ENCODE results near the gene ZNF296.
"Not testable (repeated sequence)": the region's sequence is repeated elsewhere in the genome, so short reads cannot be mapped to it uniquely, and the experiment has no call there.

Gene ZNF296

DNA sequence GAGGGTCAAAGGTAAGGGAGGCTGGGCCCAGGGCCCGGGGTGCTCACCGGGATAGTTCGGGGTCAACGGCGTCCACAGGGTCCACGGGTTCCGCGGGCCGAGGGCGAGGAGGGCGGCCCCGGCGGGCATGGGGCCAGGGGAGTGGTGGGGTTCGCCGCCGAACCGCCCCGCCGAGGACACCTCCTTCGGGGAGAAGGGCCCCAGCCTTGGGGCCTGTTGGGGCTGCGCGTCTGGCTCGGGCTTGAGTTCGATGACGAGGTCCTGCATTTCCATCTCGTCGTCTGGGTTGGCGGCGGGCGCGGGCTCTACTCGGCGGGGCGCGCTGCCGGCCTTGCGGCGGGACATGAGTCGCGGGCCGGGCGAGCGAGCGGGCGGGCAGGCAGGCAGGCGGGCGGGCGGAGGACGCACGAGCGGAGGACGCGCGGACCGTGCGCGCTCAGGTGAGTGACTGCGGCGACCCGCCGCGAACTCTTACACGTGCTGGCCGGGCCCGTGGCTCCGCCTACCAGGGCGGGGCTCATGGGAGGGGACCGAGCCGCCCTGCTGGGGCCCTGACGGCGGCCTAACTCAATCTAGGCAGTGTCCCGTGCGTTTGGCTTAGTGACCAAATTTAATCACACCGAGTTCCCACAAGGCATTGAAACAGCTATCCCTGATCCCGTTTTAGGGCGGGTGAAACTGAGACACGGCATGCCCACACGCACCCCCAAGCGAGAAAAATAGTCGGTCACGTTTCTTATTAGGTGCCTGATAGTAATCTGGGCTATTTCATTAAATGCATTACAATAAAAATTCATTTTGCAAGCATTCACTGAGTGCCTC, at the start of gene ZNF296:
Gene ZNF296, minus strand, starts transcription at position 450 of the 822 bp plus-strand sequence. Its CDS starts 105 bp downstream, at position 345.
- DNase-seq: no peak

DNA sequence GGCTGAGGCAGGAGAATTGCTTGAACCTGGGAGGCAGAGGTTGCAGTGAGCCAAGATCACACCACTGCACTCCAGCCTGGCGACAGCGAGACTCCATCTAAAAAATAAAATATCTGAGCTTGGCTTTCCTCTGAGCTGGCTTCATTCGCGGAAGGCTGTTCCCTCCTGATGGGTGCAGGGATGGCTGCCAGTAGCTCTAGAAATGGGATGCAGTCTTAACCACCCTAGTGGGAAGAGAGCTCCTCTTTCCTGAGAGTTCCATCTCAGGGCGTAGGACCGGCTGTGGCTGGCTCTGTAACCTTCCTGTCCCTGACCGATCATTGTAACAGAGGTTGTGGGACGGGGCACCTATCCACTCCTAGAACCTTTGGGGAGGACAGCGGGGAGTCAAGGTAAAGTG, 49.1 kb upstream of the ZNF296 start:
- DNase-seq: no peak

DNA sequence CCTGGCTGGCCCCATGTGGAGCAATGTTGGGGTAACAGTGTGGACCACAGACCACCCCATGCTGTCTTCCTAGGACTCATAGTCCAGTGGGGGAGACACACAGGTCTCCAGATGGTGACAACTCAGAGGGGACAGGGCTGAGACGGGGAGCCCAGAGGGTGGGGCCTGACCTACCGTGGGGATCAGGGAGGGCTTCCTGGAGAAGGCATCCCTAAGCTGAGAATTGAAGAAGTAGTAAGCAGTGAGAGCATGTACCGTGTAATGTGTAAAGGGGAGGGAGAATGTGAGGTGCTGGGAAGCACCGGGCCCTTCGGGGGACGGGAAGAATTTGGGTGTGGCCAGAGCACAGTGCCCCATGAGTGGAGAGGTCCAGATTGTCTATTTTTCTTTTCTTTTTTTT, 47.7 kb upstream of the ZNF296 start:
- DNase-seq: no peak

DNA sequence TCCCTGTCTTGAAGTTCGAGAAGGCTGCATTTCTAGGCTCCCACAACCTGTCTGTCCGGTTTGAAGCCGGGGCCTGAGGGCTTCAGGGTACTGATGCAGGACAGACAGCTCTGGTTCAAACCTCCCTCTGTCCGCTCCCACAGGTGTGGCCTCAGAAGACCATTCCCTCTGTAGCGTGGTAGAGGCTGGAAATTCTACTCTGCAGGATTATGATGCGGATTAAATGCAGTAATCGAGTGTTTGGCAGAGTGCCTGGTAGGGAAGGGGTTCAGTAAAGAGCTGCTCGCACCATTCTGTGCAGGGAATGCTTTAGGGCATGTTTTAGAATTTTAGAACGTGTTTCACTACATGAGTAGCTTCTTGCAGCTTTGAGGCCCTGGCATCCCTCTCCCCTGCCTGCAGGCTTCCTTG, 47.2 kb upstream of the ZNF296 start:
- no peak for DNase-seq

DNA sequence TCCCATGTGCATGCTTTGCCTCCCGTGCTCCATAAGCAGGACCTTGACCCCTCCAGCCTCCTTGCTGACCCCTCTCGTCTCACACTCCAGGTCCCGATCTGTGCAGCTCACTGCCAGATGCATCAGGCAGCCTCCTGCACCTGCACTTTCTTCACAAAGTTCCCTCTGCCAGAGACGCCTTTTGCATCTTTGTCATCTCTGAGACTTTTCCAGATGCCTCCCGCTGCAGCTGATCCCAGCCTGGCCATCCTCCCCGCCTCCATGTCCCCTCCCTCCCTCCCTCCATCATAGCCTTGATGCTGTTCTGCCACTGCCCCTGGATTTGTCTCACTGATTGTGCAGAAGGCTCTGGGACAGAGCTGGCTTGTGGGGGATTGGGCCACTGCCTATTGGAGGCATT, 46.6 kb upstream of the ZNF296 start:
- no peak for DNase-seq

DNA sequence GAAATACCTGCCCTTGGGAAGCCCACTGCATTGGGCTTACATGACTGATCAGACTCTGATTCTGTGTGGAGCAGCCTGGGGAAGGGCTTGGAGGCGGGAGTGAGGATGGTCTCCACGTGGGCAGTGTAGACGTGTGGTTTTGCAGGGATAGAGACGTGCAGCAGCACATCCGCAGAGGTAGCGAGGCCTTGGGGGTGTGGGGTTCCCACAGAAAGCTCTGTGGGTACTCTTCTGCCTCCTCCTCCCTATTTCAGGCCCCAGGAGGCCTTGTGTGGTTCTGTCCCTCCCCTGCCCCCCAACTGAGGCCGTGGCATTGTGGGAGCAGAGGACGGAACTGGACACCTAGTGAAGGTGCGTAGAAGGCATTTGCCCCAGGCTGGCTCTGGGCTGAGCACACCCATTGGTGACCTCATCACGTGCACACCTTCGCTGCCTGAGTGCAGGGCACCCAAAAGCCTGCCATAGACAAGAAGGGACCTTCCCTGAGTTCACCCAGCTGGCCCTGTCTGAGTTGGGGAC, 45.6 kb upstream of the ZNF296 start:
- DNase-seq: no peak

DNA sequence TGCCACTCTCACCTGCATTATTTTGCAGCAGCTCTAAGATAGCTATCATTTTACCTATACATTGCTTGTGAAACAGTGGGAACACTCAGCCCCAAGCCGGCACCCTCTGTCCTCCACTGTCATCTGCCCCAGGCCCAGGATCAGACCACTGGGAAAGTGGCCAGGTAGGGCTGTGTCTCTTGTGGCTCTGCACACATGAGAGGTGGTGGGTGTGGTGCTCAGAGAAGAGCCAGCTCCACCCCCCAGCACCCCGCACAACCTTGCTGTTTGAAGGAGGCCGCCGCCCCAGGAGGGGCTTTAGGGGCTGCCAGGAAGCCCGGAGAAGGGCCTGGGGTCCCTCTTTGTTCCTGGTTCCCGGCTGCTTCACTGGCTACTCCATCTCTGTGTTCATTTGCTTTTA, 43.3 kb upstream of the ZNF296 start:
- DNase-seq: no peak

DNA sequence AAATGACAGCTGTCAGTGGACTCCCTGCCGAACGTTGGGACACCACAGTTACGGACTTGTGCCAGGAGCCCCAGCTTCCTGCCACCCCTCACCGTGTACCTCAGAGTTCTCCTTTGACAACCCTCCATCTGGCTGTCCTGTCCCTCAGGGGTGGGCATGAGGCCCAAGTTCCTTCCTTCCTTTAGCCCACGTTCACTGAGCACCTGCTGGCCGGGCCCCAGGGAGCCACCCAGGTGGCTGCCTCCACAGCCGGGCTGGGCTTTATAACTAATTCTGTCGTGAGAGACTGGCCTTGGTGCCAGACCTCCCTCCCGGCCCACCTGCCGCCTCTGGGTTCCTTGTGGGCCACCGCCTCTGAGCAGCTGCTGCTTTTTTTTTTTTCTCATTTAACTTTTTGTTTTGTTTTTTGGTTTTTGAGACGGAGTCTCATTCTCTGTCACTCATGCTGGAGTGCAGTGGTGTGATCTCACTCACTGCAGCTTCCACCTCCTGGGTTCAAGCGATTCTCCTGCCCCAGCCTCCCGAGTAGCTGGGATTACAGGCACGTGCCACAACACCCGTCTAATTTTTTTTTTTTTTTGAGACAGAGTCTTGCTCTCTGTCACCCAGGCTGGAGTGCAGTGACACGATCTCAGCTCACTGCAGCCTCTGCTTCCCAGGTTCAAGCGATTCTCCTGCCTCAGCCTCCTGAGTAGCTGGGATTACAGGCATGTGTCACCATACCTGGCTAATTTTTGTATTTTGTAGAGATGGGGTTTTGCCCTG, 42.5 kb upstream of the ZNF296 start:
- not testable (repeated sequence) for DNase-seq

DNA sequence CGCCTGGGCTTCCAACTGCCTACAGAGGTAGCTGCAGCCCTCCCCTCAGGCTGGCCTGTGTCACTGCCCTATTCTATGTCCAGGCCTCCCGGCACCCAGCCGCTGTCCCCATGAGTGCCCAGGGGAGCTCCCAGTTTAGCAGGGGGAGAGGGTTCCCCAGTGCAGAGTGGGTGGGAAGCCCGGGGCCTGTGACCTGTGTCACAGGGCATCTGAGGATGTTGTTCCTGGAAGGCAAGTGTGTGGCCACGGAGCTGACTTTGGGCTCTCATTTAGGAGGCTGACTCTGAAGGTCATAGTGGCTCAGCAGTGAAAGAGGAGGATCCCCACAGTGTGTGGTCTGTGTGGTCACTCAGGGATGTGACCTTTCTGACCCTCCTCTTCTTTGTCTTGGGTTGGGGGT, 41.8 kb upstream of the ZNF296 start:
- DNase-seq: no peak

DNA sequence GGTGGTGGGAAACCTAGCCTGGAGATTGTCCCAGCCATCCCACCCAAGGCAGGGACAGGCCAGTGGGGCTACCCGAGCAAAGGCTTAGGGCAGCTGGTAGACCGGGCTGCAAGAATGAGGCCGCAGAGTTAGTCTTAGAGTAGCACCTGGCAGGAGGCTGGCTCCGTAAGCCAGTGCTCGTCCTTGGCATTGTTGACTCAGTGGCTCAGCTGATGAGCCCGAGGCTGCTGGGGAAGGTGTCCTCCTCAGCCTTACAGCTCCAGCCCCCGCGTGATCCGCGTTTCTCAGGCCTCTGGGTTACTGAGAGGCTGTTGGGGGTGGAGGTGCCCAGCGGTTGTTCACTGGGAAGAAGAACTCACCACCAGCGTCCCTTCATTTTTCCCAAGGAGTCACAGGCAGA, 41.4 kb upstream of the ZNF296 start:
- DNase-seq: no peak

DNA sequence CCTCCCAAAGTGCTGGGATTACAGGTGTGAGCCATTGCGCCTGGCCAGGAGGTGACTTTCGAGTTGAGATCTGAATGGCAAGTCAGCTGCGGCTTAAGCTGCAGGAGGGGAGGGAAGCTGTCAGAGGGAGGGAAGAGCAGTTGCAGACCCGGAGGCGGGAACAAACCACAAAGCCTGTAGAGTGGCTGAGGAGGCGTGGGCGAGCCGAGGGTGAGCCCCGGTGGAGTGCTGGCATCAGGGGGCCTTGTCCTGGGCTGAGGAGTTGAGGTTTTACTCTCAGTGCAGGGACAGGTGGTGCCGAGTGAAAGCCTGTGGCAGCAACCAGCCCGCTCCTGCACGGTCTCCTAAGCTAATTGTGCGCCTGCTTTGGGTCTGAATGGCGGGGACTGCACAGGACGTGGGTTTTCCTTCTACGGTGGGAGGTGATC, 40.9 kb upstream of the ZNF296 start:
- DNase-seq: no peak

DNA sequence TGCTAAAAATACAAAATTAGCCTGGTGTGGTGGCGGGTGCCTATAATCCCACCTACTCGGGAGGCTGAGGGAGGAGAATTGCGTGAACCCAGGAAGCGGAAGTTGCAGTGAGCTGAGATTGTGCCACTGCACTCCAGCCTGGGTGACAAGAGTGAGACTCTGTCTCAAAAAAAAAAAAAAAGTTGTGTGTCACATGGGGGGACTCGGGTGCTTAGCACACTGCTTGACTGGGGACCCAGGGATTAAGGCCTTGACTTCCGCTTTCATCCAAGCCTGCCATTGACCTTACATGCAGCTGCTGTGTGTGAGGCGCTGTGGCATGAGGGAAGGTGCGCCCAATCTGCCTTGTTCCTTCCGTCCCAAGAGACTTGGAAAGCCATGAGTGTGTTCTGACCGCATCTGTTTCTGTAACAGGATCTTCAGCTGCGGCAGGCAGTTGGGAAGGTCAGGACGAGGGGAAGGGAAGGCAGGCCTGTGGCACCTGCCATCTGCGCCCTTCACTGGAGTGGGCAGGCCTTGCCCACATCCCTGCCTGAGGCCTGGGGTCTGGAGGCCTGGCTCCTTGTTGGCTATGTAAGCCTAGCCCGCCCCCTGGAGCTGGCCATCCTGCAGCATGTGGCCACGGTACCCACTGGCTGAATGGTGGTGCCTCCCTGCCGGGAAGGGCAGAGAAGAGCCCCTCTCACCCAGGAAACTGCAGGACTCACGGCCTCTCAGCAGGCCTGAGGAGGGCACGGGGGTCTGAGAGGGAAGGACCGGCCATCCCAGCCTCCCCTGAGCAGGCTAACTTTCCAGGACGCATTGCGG, 39.7 kb upstream of the ZNF296 start:
- DNase-seq: no peak

DNA sequence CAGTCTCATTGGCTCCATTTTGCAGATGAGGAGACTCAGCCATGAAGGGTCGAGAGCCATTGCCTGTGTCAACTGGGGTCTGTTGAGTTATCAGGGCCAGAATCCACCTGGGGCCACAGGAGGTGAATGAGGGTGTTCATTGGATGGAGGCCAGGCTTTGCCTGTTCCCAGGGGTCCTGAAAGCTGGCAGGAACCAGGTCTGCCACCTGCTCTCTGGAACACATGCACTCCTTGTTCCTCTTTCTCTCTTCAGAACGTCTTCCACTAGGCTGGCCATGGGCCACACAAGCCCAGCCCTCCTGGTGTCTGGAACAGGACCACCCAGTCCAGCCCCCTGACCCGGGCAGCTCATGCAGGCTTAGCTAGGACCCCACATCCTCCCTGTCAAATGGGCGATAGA, 37.8 kb upstream of the ZNF296 start:
- DNase-seq: no peak

DNA sequence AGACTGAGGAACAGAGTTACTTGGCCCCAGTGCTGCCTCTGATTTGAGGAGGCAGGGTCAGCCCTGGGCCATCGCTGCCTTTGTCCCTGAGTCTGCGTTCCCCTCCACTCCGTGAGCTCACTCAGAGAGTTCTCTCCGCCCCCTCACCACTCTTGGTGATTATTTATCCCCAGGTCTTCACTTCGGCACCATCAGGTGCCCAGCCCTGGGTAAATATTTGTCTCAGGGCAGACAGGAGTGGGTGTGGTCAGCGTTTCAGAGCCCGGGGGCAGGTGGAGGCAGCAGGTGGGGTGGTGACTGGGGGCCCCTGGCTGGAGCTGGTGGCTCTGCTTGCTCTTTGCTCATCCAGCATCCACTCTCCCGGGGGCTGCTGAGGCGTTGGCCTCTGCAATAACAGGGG, 37.4 kb upstream of the ZNF296 start:
- no peak for DNase-seq

DNA sequence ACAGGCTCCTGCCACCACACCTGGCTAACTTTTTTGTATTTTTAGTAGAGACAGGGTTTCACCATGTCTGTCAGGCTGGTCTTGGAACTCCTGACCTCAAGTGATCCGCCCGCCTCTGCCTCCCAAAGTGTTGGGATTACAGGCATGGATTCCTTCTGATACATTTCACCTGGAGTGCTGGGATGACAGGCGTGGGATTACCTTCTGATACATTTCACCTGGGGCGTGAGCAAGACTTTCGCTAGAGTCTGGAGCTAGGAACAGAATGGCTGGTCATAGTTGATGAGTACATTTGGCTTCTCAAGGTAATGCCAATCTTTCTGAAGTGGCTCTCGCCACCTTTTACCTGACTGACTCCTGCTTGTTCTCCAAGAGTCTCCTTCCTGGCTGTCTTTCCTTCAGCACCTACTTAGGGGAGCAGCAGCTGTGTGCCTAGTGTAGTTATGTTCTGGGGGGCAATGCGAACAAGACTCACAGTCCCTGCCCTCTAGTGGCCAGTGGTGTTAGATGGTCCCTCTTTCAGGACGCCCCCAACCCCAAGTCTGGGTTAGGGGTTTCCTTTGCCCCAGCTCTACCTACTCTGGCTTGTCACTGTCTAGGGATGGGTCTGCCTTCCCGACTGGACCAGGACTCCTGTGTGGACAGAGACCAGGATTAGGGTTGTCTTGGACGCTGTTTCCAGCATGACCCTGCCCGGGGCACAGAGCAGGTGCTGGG, 36.0 kb upstream of the ZNF296 start:
- DNase-seq: no peak

DNA sequence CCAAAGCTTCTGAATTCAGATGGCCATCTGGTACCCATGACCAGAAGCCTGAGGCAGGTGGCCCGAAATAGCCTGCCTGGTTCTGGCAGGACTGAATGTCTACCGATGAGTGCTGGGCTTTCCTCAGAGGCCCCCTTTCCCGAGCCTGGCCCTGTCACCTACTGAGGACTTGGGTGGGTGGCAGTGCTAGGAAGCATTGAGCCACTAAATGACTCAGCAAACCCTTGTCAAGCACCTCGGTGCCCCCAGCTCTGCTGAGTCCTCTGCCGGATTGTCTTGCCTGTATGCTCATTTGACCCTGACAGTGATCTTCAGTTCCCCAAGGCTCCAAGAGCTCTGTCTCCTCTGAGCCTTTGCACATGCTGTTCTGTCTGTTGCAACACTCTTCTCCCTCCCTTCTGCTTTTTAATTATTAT, 34.6 kb upstream of the ZNF296 start:
- DNase-seq: no peak

DNA sequence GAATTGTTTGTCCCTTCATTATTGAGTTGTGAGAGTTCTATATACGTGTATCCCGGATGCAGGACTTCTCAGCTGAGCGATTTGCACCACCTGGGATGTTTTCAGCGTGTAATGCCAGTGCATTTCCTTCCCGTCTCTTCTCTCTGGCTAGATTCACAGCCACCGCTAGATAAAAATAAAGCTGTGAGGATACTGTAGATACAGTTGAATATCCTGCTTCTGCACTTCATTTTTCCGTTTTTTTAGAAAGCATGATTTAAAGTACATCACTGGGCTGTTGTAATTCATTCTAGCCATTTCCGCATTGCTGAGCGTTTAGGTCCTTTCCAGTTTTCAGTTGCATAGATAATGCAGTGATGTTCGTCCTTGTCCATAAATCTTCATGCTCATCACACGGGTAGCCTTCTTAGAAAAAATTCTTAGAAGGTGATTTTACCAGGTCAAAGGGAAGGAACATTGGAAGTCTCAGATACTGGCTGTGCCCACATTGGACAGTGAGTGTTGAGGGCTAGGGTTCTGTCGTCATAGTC, 31.4 kb upstream of the ZNF296 start:
- DNase-seq: no peak

DNA sequence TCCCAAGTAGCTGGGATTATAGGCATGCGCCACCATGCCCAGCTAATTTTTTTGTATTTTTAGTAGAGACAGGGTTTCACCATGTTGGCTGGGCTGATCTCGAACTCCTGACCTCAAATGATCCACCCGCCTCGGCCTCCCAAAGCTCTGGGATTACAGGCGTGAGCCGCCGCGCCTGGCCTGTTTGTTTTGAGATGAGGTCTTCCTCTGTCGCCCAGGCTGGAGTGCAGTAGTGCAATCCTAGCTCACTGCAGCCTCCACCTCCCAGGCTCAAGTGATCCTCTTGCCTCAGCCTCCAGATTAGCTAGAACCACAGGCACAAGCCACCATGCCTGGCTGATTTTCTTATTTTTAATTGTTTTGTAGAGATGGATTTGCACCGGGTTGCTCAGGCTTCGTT, 30.1 kb upstream of the ZNF296 start:
- DNase-seq: not testable (repeated sequence)

DNA sequence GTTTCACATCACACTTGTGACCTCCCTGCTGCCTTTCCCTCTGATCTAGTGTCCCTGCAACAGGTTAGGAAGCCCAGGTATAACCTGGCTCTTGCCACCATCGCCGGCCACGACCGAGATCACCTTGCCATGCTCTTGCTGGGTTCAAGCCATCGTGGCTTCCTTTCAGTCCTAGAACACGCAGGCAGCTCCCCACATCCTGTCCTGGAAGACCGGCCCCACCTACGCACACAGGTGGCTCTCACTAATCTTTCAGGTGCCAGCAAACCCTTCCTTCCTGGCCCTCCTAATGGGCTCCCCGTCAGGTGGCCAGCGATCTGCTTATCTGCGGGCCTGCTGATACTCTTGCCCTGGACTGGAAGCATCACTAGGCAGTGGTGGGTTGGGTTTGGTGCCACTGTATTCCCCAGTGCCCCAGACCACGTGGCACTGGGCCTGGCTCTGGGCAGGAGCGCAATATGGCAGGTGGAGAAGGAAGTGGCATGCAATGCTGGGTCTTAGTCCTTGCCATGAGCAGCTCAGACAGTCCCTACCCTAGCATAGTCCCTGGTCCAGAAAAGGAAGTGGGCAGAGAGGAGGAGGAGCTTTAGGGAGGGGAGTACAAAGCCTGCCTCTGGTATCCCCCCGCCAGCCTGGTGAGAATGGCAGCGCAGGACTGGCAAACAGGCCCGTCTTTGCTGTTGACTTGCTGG, 28.5 kb upstream of the ZNF296 start:
- DNase-seq: no peak

DNA sequence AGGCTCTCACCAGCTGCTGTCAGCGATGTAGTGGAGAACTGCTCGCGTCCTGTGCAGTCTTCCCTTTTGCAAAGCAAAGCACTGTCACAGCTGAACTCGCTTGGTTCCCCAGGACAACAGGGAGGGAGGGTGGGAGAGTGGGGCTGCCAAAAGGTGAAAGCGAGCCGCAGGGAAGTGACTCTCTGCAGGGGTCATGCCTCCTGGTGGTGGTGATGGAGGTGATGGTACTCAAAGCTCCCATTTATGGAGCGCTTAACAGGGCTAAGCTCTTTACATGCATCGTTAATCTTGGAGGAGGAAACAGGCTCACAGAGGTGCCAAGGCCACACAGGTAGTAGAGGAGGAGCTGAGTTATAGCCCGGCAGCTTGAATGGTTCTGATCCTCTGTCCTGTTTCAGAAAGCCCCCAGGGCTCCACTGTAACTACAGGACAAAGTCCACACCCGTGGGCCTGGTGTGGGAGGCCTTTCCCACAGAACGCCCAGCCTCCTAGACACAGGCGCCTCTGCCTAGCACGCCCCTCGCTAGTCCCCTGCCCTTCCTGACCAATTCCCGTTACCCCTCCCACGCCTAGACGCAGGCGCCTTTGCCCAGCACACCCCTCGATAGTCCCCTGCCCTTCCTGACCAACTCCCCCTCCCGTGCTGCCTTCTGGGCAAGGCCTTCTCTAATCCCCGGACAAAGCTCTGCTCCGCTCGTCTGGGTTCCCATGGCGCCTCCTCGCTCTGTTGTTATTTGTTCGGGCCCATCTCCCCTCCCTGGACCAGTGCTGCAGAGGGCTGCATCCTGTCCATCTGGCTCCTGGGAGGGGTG, 27.4 kb upstream of the ZNF296 start:
- no peak for DNase-seq

DNA sequence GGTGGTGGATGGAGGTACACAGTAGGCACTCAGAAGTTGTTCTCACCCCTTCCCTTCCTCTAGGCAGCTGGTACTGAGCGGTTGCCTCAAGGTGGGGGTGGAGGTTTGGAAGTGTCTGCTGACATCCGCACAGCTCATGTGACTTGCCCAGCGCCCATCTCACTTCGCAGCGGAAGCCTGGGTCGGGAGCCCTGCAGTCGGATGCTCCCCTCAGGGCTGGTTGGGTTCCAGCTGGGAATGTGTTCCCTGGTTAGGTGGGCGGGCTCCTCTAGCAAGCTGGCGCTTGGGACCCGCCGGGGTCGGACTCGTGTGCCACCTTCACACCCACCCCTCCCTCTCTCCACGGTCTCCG, 26.9 kb upstream of the ZNF296 start:
- no peak for DNase-seq

Data from SW 1271 (cell line).